ENCODE results near the gene SLX9.

DNA sequence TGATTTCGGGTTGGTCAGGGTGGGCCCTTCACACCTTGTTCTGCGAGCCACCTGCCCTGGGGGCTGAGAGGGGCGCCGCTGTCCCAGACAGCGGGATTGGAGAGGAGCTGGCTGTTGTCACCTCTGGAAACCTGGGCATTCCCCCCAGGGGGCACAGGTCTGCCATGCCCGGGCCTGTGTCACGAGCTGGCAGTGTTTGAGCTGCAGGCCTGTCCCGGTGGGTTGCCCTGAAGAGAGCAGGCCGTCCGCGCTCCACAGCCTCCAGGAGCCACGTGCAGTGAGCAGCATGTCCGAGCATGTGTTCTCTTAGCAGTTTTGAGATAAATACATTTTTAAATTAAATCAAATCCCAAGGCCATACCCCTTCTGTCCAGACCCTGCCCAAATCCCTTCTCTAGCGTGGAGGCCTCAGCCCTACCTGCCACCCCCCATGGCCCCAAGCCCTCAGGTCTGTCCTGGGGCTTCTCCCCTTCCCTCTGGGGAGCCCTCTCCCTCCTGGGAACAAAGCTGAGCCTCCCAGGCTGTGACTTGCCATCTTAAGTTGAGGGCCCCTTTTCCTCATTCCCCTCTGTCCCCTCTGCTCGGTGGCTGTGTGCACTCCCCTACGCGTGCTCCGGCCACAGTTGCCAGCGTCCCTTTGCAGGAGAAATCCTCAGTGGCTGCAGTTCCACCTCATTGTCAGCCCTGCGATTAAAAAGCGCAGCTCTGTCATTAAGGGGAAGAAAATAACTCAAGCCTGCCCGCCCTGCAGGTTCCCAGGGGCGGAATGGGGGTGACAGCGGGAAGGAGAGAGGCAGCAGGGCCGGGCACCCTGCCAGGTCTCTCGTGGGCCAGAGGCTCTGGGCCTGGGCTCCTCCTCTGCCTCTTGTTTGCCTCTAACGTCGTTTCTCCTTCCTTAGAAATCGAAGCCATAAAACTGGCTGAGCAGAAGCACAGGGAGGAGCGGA is 26.6 kb downstream of the SLX9 start:
- TF ChIP-seq, protein P1, sequence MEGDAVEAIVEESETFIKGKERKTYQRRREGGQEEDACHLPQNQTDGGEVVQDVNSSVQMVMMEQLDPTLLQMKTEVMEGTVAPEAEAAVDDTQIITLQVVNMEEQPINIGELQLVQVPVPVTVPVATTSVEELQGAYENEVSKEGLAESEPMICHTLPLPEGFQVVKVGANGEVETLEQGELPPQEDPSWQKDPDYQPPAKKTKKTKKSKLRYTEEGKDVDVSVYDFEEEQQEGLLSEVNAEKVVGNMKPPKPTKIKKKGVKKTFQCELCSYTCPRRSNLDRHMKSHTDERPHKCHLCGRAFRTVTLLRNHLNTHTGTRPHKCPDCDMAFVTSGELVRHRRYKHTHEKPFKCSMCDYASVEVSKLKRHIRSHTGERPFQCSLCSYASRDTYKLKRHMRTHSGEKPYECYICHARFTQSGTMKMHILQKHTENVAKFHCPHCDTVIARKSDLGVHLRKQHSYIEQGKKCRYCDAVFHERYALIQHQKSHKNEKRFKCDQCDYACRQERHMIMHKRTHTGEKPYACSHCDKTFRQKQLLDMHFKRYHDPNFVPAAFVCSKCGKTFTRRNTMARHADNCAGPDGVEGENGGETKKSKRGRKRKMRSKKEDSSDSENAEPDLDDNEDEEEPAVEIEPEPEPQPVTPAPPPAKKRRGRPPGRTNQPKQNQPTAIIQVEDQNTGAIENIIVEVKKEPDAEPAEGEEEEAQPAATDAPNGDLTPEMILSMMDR (IDR thresholded peaks at IDR 0.05) = no peak
- no peak for TF ChIP-seq EP300 (IDR thresholded peaks at IDR 0.05)
